ENCODE results near the gene CLEC20A.

- TF ChIP-seq POLR2A (IDR thresholded peaks at IDR 0.05), result no peak
- no peak for TF ChIP-seq CTCF (IDR thresholded peaks at IDR 0.05)
- no peak for TF ChIP-seq POLR2AphosphoS5 (IDR thresholded peaks at IDR 0.05)
- no peak for TF ChIP-seq EP300 (IDR thresholded peaks at IDR 0.05)
Measured at GRCh38 chr1:178452013-178452412, 44.8 kb downstream of the CLEC20A start.
